ENCODE measurements around the gene CCDC88B. TPM values are rescaled to one million over a fixed set of nuclear protein-coding genes. Genes with fewer than 3 reads are reported as not detected.

CCDC88B gene
- total and polyA plus RNA-seq, 9 of the 15 experiments (the other 6 are each of a cell fraction or from before 2014, with no cell fraction given), result 0.13 to 18.1 (median 7.9) TPM

DNA sequence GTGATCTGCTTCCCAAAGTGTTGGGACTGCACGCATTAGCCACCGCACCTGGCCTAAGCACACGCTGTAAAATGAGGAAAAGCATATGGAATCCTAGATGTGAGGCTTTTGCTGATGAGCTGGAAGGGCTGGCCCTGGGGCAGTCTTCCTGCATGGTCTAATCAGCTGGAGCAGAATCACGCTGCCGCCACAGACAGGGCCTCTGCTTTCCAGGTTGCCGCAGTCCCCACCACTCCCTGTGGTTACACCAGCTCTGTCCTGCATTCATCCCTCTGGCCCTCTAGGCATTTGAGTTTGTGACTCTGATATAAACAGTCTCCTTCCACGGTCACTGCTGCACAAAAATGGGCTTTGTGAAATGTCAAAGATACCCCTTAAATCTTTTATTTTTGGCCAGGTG is 36.1 kb downstream of the CCDC88B start (continued):
- no peak for TF ChIP-seq NR2C2 (CRISPR knock-in tag; IDR thresholded peaks at IDR 0.05)
- TF ChIP-seq NR2C2 (tag; IDR thresholded peaks at IDR 0.05), result no peak
- no peak for TF ChIP-seq ARNT (IDR thresholded peaks at IDR 0.05)
- TF ChIP-seq SAFB (IDR thresholded peaks at IDR 0.05; ENCODE audit: borderline replicate concordance, low read depth, low read length), result no peak

- Histone ChIP-seq H3K9ac (ENCODE audit: insufficient read depth in 1 of 2, low read depth in 2 of 2, low read length in 2 of 2) (peak overlapping the region in 1 of 2 experiments; percentile 57; a peak in 2 of 4 replicates), H3K9me1 (ENCODE audit: control insufficient read depth, insufficient read depth, low read length) (peaks cover 2% of the 10 kb centered on the region), H3K79me2 (ENCODE audit: control insufficient read depth, insufficient read depth, low read length) (no peaks in the 10 kb centered on the region), H3K4me1 (replicated peaks in 1 of 2; ENCODE audit: control insufficient read depth in 2 of 2, insufficient read depth in 2 of 2, low read length in 2 of 2) (peaks cover 5 to 9% of the 10 kb centered on the region in 2 experiments; a peak in 4 of 5 replicates), H4K20me1 (replicated peaks; ENCODE audit: control insufficient read depth, insufficient read depth, low read length) (0 out of 2 replicates have a peak, but pooled peaks cover 3% of the 10 kb centered on the region), H3K4me2 (ENCODE audit: insufficient read depth, low read length) (no peak overlapping the region), H2AFZ (ENCODE audit: low read depth, low read length) (no peak overlapping the region), H3K36me3 (ENCODE audit: control insufficient read depth, insufficient read depth, low read length) (no peaks in the 10 kb centered on the region), H3K9me3 (replicated peaks; ENCODE audit: control insufficient read depth, insufficient read depth, low read depth, low read length) (peaks cover 8% of the 10 kb centered on the region), H3K27me3 (ENCODE audit: control insufficient read depth in 2 of 2, insufficient read depth in 2 of 2, low read length in 2 of 2) (peaks cover 6 to 34% of the 10 kb centered on the region in 2 experiments), H3K27ac (ENCODE audit: extremely low read depth, low read depth, low read length) (no peak overlapping the region), H3K4me3 (no peak overlapping the region)
- no TSS peak for BruUV-seq (replicated peaks)
- CTCF ChIA-PET (ENCODE audit: low intra/inter-chr PET ratio), result no interaction called here
- FAIRE-seq (no peak), DNase-seq (ENCODE audit: extremely low read depth in 1 of 4, low spot score in 3 of 4) (no peak), ATAC-seq (no peak)
- 4% methylated on average over 14 of the region's 14 CpGs for WGBS (ENCODE audit: insufficient coverage, low coverage, missing lambda C conversion rate)
- in situ Hi-C loops (cut with MboI), result no loop called here
- intact Hi-C loops (cut with micrococcal nuclease), result no loop called here
- TF ChIP-seq DDX20 (tag; IDR thresholded peaks at IDR 0.05; ENCODE audit: low read depth) (no peak), ZNF77 (CRISPR knock-in tag; IDR thresholded peaks at IDR 0.05) (no peak), ZKSCAN3 (CRISPR knock-in tag; IDR thresholded peaks at IDR 0.05) (no peak), POLR2G (IDR thresholded peaks at IDR 0.05; ENCODE audit: low read depth, low read length) (no peak), ZNF174 (CRISPR knock-in tag; IDR thresholded peaks at IDR 0.05) (no peak), FOXK1 (CRISPR knock-in tag; IDR thresholded peaks at IDR 0.05; ENCODE audit: borderline replicate concordance) (no peak)
- POLR2A ChIA-PET, result interaction anchor here (0.6 kb wide), 1 partner anchor 135 kb away, joined by 3 read pairs; no protein-coding TSS in a partner anchor
Observed at GRCh38 chr11:64378335-64378880, 38.4 kb downstream of the CCDC88B start.
